Activated CD4-positive, alpha-beta T cell treated with anti-CD3 and anti-CD28 coated beads for 36 hours (primary cell): ENCODE data around the gene JAM3. TPM values are rescaled to one million over a fixed set of nuclear protein-coding genes. Genes with fewer than 3 reads are reported as not detected.

ENCODE experiments used
- ATAC-seq: fragments of 200-7000 bp; cut with Tn5 transposase; one replicate; pipeline ENCODE4 v1.10.0; 2021; ENCODE audit warnings: mild to moderate bottlenecking, moderate library complexity
- CTCF ChIA-PET: fragments of 350-600 bp; sonication (Branson Sonifier 250); formaldehyde crosslinking; loops from one replicate; lab custom pipeline; 2021; ENCODE audit warnings: antibody characterized with exemption; lab: Charles Lee
- POLR2A ChIA-PET: fragments of 350-600 bp; sonication (Branson Sonifier 250); formaldehyde crosslinking; loops from one replicate; lab custom pipeline; 2021; ENCODE audit warnings: antibody characterized with exemption, inconsistent platforms; lab: Charles Lee
- DNase-seq: peaks from one replicate; pipeline ENCODE4 v3.0.0-alpha.2; 2020
- H3K27ac Mint-ChIP-seq: one replicate; pipeline ENCODE4 v1.8.0; 2021; ENCODE audit warnings: mixed read lengths
- H3K27me3 Mint-ChIP-seq: one replicate; pipeline ENCODE4 v1.8.0; 2021; ENCODE audit warnings: mixed read lengths
- H3K36me3 Mint-ChIP-seq: one replicate; pipeline ENCODE4 v1.8.0; 2021; ENCODE audit warnings: low read depth, mixed read lengths
- H3K4me1 Mint-ChIP-seq: one replicate; pipeline ENCODE4 v1.8.0; 2021; ENCODE audit warnings: mixed read lengths
- H3K4me3 Mint-ChIP-seq: one replicate; pipeline ENCODE4 v1.8.0; 2021; ENCODE audit warnings: mild to moderate bottlenecking, moderate library complexity, mixed read lengths
- H3K9me3 Mint-ChIP-seq: one replicate; pipeline ENCODE4 v1.8.0; 2021; ENCODE audit warnings: low read depth, mixed read lengths
- intact Hi-C, 2 experiments: fragments of 100-400 bp; cut with DNase I in 1 of 2; cut with micrococcal nuclease in 1 of 2; formaldehyde crosslinking; loops; one replicate each; pipeline versions ENCODE4 v1.14.2 to v1.15.1; 2022 to 2024; cut with DNase I, micrococcal nuclease
- total RNA-seq, 2 experiments: library from RNA; stranded (reverse); gene quantifications; one replicate each; pipeline ENCODE4 v1.2.3, GENCODE V29; 2021

Gene JAM3
- total RNA-seq, 2 experiments from 2014 or later = 15.3 to 17.5 TPM

DNA sequence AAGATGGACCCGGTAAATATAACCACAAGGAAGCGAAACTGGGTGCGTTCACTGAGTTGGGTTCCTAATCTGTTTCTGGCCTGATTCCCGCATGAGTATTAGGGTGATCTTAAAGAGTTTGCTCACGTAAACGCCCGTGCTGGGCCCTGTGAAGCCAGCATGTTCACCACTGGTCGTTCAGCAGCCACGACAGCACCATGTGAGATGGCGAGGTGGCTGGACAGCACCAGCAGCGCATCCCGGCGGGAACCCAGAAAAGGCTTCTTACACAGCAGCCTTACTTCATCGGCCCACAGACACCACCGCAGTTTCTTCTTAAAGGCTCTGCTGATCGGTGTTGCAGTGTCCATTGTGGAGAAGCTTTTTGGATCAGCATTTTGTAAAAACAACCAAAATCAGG, 80.5 kb downstream of the JAM3 start:
- ChIA-PET CTCF (interaction anchor here (2.1 kb wide), 1 partner anchor 99 kb away, joined by 9 read pairs; no protein-coding TSS in a partner anchor), POLR2A (no interaction called here)
- ATAC-seq (no peak), DNase-seq (no peak)
- Mint-ChIP-seq H3K9me3 (no peaks in the 10 kb centered on the region), H3K4me1 (peaks cover 3% of the 10 kb centered on the region), H3K27ac (no peak overlapping the region), H3K4me3 (no peak overlapping the region), H3K27me3 (no peaks in the 10 kb centered on the region), H3K36me3 (peaks cover 28% of the 10 kb centered on the region)
- intact Hi-C loops = no loop called here

DNA sequence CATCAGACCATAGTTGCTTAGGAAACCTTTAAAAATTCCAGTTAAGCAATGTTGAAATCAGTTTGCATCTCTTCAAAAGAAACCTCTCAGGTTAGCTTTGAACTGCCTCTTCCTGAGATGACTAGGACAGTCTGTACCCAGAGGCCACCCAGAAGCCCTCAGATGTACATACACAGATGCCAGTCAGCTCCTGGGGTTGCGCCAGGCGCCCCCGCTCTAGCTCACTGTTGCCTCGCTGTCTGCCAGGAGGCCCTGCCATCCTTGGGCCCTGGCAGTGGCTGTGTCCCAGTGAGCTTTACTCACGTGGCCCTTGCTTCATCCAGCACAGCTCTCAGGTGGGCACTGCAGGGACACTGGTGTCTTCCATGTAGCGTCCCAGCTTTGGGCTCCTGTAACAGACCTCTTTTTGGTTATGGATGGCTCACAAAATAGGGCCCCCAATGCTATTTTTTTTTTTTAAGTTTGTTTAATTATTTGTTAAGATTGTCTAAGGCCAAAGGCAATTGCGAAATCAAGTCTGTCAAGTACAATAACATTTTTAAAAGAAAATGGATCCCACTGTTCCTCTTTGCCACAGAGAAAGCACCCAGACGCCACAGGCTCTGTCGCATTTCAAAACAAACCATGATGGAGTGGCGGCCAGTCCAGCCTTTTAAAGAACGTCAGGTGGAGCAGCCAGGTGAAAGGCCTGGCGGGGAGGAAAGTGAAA, 81.5 kb downstream of the JAM3 start:
- peaks cover 28% of the 10 kb centered on the region for H3K36me3 Mint-ChIP-seq
- intact Hi-C loops = no loop called here
- DNase-seq (peak; percentile 62), ATAC-seq (peak; percentile 96)
- no peaks in the 10 kb centered on the region for H3K27me3 Mint-ChIP-seq
- peaks cover 3% of the 10 kb centered on the region for H3K4me1 Mint-ChIP-seq
- no peak overlapping the region for H3K27ac Mint-ChIP-seq
- ChIA-PET CTCF (interaction anchor here (1.2 to 2.1 kb wide), 2 partner anchors 9 to 100 kb away, joined by 3 to 9 read pairs; no protein-coding TSS in a partner anchor), POLR2A (no interaction called here)
- H3K9me3 Mint-ChIP-seq = no peaks in the 10 kb centered on the region
- H3K4me3 Mint-ChIP-seq = no peak overlapping the region

DNA sequence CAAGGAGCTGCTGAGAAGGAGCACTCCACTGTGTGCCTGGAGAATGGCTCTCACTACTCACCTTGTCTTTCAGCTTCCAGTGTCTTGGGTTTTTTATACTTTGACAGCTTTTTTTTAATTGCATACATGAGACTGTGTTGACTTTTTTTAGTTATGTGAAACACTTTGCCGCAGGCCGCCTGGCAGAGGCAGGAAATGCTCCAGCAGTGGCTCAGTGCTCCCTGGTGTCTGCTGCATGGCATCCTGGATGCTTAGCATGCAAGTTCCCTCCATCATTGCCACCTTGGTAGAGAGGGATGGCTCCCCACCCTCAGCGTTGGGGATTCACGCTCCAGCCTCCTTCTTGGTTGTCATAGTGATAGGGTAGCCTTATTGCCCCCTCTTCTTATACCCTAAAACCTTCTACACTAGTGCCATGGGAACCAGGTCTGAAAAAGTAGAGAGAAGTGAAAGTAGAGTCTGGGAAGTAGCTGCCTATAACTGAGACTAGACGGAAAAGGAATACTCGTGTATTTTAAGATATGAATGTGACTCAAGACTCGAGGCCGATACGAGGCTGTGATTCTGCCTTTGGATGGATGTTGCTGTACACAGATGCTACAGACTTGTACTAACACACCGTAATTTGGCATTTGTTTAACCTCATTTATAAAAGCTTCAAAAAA, 82.3 kb downstream of the JAM3 start:
- Mint-ChIP-seq H3K4me3 (no peak overlapping the region), H3K4me1 (peaks cover 3% of the 10 kb centered on the region), H3K27me3 (no peaks in the 10 kb centered on the region), H3K9me3 (no peaks in the 10 kb centered on the region), H3K27ac (no peak overlapping the region), H3K36me3 (peaks cover 29% of the 10 kb centered on the region)
- ATAC-seq = no peak
- POLR2A ChIA-PET = no interaction called here
- CTCF ChIA-PET = interaction anchor here (1.2 to 2.1 kb wide), 2 partner anchors 8 to 101 kb away, joined by 3 to 9 read pairs; no protein-coding TSS in a partner anchor
- intact Hi-C loops = no loop called here
- no peak for DNase-seq

DNA sequence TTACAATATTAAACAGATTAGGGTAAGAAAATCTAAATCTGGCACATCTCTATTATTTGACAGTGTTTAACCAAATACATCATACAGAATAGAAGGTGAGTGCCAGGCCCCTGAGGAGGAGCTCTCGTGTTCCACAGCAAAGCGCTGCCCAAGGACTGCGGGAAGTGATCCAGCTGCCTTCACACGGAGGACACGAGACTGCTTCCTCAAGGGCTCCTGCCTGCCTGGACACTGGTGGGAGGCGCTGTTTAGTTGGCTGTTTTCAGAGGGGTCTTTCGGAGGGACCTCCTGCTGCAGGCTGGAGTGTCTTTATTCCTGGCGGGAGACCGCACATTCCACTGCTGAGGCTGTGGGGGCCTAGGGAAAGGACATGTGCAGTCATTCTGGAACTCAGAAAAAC, 83.8 kb downstream of the JAM3 start:
- no peak for ATAC-seq

DNA sequence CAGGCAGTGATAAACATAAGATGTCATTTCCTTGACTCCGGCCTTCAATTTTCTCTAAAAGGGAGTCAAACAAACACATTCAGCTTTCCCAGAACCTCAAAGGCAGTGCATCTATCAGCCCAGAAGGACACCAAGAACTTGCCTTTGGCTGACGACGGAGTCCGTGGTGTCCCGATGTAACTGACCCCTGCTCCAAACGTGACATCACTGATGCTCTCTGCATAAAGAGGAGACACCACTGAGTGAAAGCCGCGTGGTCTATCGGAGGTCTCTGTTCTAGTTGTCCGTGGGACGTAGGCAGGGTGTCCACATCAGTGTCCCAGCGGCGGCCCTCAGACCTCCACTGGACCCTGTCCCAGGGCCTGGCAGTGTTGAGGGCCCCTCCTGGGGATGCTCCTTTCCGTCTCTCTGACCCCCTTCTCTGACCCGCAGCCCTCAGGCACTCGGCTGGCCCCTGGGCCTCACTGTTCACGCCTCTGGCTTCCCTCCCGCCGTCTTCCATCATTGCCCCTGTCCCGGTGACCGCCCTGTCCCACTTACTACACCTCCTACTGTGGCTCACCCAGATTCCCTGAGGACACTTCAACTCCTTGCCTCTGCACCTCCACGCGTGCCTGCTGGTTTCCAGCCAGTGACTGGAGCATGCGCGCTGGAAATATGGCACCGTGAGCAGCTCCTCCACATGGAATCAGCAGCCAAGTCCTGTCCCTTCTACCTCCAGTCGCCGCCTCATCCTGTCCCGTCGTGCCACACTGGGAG, 84.5 kb downstream of the JAM3 start:
- no peak overlapping the region for H3K27ac Mint-ChIP-seq
- peaks cover 3% of the 10 kb centered on the region for H3K4me1 Mint-ChIP-seq
- DNase-seq (no peak), ATAC-seq (no peak)
- no peak overlapping the region for H3K4me3 Mint-ChIP-seq
- ChIA-PET POLR2A (no interaction called here), CTCF (interaction anchor here (1.2 kb wide), 1 partner anchor 225 kb away, joined by 3 read pairs; no protein-coding TSS in a partner anchor)
- peaks cover 44% of the 10 kb centered on the region for H3K36me3 Mint-ChIP-seq
- H3K27me3 Mint-ChIP-seq = no peaks in the 10 kb centered on the region
- intact Hi-C loops = no loop called here
- no peaks in the 10 kb centered on the region for H3K9me3 Mint-ChIP-seq

More for the DNA sequence above, 83.8 kb downstream of the JAM3 start:
- H3K27ac Mint-ChIP-seq = no peak overlapping the region
- peaks cover 40% of the 10 kb centered on the region for H3K36me3 Mint-ChIP-seq
- H3K4me3 Mint-ChIP-seq = no peak overlapping the region
- H3K4me1 Mint-ChIP-seq = peaks cover 3% of the 10 kb centered on the region
- H3K9me3 Mint-ChIP-seq = no peaks in the 10 kb centered on the region
- intact Hi-C loops = no loop called here
- CTCF ChIA-PET = interaction anchor here (0.8 to 1.2 kb wide), 4 partner anchors 17 to 224 kb away, joined by 3 read pairs; no protein-coding TSS in a partner anchor
- no peak for DNase-seq
- H3K27me3 Mint-ChIP-seq = no peaks in the 10 kb centered on the region
- POLR2A ChIA-PET = no interaction called here

DNA sequence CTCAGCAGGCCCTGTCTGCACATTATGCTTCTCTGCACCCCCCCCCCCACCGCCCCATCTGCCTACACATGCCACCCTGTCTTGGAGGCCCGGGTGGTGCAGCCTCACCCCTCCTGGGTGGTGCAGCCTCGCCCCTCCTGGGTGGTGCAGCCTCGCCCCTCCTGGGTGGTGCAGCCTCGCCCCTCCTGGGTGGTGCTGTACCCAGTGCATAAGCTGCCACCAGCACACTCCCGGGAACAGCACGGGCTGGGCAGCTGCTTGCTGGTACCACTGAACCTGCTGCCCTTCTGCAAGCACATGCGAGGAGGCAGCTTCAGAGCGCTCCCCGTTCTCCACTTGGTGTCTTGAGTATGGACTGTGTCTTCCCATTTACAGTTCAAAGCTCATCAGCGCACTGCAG, 85.6 kb downstream of the JAM3 start:
- Mint-ChIP-seq H3K36me3 (peaks cover 49% of the 10 kb centered on the region), H3K4me1 (peaks cover 3% of the 10 kb centered on the region), H3K9me3 (no peaks in the 10 kb centered on the region), H3K4me3 (no peak overlapping the region), H3K27ac (no peak overlapping the region), H3K27me3 (no peaks in the 10 kb centered on the region)
- ATAC-seq = no peak
- ChIA-PET POLR2A (no interaction called here), CTCF (interaction anchor here (0.6 to 1.0 kb wide), 2 partner anchors 11 to 110 kb away, joined by 4 to 5 read pairs; no protein-coding TSS in a partner anchor)
- intact Hi-C loops = no loop called here
- no peak for DNase-seq

DNA sequence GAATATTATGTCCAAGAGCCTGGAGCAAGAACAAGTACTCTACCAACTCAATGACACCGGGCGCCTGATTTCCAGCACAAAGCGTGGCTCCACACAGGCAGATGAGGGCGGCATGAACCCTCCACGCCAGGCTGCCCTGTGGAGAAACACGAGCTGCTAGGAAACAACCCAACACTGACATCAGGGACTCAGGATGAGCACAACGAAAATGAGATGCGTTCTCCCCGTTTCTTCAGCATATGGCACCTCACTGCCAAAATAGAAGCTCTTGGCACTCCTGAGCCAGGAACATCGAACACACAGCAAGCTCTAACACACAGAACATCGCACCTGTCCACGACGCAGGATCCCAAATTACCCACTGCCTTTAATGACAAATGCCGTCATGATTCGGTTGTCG, 86.6 kb downstream of the JAM3 start:
- POLR2A ChIA-PET = no interaction called here
- H3K4me3 Mint-ChIP-seq = no peak overlapping the region
- peaks cover 56% of the 10 kb centered on the region for H3K36me3 Mint-ChIP-seq
- H3K27ac Mint-ChIP-seq = no peak overlapping the region
- DNase-seq (no peak), ATAC-seq (no peak)
- no peaks in the 10 kb centered on the region for H3K9me3 Mint-ChIP-seq
- no peaks in the 10 kb centered on the region for H3K27me3 Mint-ChIP-seq
- CTCF ChIA-PET = no interaction called here
- H3K4me1 Mint-ChIP-seq = no peaks in the 10 kb centered on the region
- intact Hi-C loops = no loop called here

DNA sequence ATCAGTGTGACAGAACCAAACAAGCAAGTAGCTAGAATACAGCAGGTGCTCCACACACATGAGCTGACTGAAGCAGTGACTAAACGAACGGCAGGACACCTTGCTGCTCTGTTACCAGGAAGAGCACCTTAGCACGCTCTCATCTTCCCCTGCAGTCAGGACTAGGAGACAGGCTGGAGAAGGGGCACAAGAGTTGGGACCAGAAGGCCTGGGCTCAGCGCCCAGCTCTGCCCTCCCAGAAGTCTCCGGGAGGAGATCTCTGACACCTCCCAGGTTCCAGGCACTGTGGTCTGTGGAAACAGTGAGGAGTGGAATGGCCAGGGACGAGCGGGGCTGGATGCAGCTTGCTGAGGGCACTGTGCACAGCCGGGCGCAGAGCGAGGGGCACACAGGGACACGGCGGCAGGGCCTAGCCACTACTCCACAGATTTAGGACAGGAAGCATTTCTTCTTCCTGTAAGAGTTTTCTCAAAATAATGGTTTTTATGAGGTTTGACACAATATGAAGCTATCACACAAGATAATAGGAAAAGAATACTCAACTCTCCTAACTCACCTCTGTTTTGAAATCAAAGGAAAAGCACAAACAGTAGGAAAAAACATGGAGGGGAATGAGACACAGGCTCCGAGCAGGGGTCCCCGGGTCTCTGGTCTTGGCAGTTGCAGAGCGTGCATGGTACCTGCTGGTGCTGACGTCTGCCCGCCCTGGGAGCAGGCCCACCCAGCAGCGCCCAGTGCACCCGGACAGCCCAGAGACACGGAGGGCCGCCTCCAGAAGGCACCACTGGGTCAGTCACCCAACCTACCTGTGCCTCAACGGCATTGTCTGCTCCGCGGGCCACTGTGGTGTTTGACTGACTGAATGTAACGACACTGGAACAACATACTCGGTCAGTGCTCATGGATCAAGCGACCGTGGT, 87.3 kb downstream of the JAM3 start:
- ChIA-PET POLR2A (no interaction called here), CTCF (no interaction called here)
- no peak for DNase-seq
- Mint-ChIP-seq H3K4me3 (no peak overlapping the region), H3K27me3 (no peaks in the 10 kb centered on the region), H3K9me3 (no peaks in the 10 kb centered on the region), H3K27ac (no peak overlapping the region), H3K36me3 (peaks cover 54% of the 10 kb centered on the region), H3K4me1 (no peaks in the 10 kb centered on the region)
- intact Hi-C loops = no loop called here
- ATAC-seq = no peak

DNA sequence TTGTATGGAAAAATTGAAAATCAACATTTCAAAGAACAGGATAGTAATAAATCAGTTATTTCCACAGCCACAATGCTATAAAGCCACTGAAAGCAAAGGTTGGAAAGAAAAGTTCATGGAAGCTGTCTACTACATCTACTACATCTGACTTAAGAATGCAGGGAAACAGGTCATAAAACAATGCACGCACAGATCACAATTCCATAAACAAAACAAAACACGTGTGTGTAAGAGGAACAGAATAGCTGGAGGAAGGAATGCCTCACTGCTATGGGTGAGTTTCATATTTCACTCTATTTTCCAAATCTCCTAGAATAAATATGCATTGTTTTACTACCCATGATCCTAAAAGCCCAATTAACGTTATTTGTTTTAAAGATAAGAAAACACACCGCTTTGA, 88.6 kb downstream of the JAM3 start:
- intact Hi-C loops = no loop called here
- Mint-ChIP-seq H3K36me3 (peaks cover 53% of the 10 kb centered on the region), H3K4me3 (no peak overlapping the region), H3K9me3 (no peaks in the 10 kb centered on the region), H3K27me3 (no peaks in the 10 kb centered on the region), H3K27ac (no peak overlapping the region), H3K4me1 (no peaks in the 10 kb centered on the region)
- ATAC-seq (no peak), DNase-seq (no peak)
- CTCF ChIA-PET = no interaction called here
- POLR2A ChIA-PET = no interaction called here

DNA sequence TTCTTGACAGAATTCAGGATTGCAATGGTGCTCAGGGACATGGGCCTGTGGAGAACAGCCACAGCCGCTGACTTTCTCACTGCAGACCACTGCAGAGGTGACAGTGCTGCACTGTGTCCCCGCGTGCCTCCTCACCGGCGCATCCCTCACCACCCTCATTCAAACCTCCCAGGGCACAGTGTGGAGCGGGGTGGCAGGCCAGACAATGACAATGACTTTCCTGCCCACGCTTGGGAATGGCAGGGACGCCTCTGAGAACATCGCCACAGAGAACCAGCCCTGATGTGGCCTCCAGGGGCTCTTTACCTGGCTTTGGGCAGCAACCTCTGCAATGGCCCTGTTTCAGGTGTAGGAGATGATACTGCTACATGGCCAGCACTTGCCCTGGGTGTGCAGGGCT, 89.2 kb downstream of the JAM3 start:
- DNase-seq (no peak), ATAC-seq (no peak)
- Mint-ChIP-seq H3K36me3 (peaks cover 58% of the 10 kb centered on the region), H3K4me3 (no peak overlapping the region), H3K4me1 (no peaks in the 10 kb centered on the region), H3K27ac (no peak overlapping the region), H3K27me3 (no peaks in the 10 kb centered on the region), H3K9me3 (no peaks in the 10 kb centered on the region)
- ChIA-PET POLR2A (no interaction called here), CTCF (no interaction called here)
- intact Hi-C loops = no loop called here

DNA sequence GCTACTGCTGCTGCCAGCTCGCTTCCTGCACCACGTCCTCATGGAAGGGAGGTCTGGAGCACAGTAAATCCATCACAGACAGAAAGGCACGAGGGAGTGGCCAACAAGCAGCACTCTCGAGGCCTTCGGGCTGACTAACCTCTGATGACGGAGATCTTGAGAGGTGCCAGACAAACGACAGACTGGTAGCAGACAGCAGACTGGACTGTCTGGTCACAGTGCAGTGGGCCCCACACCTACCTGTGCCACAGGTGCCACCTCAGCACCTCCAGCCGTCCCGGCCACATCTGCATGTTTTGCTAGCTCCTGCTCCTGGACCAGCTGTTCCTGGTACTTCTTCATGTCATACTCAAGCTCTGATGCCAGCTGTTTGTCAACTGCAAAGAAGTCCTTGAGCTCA, 90.8 kb downstream of the JAM3 start:
- no peak overlapping the region for H3K4me3 Mint-ChIP-seq
- CTCF ChIA-PET = interaction anchor here (0.8 kb wide), 1 partner anchor 9 kb away, joined by 3 read pairs; no protein-coding TSS in a partner anchor
- no peak for ATAC-seq
- H3K27me3 Mint-ChIP-seq = no peaks in the 10 kb centered on the region
- H3K27ac Mint-ChIP-seq = no peak overlapping the region
- intact Hi-C loops = no loop called here
- H3K36me3 Mint-ChIP-seq = peaks cover 60% of the 10 kb centered on the region
- no peaks in the 10 kb centered on the region for H3K4me1 Mint-ChIP-seq
- no peak for DNase-seq
- POLR2A ChIA-PET = no interaction called here
- no peaks in the 10 kb centered on the region for H3K9me3 Mint-ChIP-seq
